Measurements from ENCODE around the gene CAPN2.

Gene CAPN2

DNA sequence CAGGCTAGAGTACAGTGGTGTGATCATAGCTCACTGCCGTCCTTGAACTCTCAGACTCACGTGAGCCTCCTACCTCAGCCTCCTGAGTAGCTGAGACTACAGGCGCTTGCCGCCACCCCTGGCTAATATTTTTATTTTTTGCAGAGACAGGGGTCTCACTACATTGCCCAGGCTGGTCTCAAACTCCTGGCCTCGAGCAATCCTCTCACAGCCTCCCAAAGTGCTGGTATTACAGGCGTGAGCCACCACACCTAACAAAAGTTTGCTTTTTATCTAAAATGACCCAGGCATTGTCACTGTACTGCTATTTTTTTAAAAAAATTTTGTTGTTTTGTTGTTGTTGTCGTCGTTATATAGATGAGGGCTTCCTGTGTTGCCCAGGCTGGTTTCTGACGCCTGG lies 46.4 kb downstream of the CAPN2 start:
- FAIRE-seq (no peak), DNase-seq (ENCODE audit: low spot score) (no peak)

DNA sequence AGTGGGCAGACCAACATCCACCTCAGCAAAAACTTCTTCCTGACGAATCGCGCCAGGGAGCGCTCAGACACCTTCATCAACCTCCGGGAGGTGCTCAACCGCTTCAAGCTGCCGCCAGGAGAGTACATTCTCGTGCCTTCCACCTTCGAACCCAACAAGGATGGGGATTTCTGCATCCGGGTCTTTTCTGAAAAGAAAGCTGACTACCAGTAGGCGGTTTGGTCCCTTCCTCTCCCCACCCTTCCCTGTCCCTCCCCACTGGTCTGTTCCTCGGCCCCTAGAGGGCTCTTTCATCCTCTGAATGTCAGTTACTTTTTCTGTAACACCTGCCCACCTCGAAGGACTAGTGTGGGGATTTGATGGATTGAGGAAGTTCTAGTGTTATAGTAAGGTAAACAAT lies 46.9 kb downstream of the CAPN2 start:
- DNase-seq (ENCODE audit: low spot score) (no peak), FAIRE-seq (no peak)

DNA sequence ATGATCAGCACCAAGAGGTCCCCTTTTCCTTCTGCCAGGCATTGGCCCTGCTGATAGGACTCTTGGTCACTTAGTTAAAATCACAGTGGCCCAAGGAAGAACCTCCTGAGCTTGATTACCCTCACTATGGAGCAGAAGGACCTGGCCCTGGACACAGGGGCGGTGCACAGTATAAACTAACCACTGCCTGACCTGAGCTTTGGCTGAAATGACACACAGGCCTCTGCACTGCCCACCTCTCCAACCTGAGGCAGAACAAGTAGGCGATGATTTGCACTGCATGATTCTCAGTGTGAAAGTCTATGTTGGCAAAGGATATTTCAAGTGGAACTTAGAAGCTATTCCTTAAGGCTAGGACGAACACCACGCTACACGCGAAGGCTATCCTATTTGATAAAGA lies 48.5 kb downstream of the CAPN2 start:
- DNase-seq (ENCODE audit: low spot score) (no peak), FAIRE-seq (no peak)

DNA sequence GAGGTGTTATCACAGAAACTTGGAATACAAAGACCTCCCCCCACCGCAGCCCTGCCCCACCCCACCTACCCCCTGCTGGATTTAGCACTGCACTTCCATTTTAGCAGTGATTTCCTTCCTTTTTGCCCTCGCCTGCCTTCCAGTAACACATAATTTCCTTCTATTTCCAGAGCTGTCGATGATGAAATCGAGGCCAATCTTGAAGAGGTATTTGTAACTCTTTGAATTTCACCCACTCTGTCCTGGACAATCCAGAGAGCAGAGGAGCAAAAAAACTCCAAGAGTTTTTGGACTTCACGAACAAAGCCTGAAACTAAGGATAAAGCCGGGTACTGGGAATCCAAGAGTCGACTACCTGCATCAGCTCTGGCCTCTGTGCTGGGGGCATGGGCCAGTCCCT lies 49.1 kb downstream of the CAPN2 start:
- FAIRE-seq = no peak
- DNase-seq (ENCODE audit: low spot score) = no peak

DNA sequence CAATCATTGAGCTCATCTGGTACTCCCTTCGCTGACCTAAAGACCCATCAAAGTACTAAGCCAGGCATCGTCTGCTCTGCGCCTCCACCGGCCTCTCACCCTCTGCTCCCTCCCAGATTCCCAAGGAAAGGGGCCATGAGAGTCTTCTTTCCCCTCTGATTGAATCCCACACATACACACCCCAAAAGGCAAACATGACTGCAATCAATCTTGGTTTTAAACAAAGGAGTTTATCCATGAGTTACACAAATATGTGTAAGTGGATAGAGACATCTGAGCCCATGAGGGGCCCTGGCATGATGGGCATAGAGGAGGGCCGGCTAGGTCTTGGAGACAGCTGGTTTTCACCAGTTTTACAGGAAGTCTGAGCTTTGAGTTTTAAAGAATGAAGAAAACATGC lies 50.9 kb downstream of the CAPN2 start:
- no peak for FAIRE-seq
- no peak for DNase-seq (ENCODE audit: low spot score)

DNA sequence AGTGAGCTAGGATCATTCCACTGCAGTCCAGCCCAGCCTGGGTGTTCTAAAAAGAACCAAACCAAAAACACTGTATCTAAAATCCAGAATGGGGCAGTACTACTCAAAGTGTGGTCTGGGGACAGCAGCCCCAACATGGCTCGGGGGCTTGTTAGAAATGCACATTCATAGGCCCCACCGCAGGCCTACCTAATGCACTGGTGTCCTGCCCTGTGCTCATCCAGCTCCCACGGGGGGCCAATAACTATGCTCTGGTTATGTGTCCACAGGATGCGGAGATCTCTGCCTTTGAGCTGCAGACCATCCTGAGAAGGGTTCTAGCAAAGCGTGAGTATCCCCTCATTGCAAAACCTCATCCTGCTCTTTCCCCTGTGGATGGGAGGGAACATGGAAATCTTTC lies 51.5 kb downstream of the CAPN2 start:
- FAIRE-seq (no peak), DNase-seq (ENCODE audit: low spot score) (no peak)

DNA sequence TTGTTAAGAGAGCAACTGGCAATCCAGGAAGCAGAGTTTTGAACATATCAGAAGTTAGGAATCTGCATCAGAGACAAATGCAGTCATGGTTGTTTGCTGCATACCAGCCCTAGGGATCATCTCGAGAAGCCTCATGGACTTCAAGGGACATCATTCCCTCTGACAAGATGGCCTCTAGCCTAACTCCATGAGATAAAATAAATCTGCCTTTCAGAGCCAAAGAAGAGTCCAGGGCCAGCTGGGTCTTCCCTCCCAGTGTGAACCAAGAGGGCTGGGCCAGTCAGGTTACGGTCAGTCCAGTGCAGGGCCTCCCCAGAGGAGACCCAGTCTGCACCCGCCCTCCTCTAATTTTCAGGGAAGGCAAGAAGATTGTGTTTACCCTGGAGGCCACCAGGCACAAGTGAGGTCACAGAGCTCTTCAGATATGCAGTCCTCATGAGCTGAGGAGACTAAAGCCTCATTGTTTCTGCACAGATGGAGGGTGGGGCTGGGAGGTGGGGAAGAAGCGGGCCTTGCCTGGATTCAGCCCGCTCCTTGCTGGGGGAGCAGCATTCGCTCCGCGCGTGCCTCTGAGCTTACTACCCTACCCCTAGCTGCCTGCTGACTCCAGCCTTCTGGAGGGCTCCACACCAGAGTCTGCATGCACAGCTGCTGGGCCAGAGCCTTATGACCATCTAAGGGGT lies 52.8 kb downstream of the CAPN2 start:
- DNase-seq (ENCODE audit: low spot score) (no peak), FAIRE-seq (no peak)

DNA sequence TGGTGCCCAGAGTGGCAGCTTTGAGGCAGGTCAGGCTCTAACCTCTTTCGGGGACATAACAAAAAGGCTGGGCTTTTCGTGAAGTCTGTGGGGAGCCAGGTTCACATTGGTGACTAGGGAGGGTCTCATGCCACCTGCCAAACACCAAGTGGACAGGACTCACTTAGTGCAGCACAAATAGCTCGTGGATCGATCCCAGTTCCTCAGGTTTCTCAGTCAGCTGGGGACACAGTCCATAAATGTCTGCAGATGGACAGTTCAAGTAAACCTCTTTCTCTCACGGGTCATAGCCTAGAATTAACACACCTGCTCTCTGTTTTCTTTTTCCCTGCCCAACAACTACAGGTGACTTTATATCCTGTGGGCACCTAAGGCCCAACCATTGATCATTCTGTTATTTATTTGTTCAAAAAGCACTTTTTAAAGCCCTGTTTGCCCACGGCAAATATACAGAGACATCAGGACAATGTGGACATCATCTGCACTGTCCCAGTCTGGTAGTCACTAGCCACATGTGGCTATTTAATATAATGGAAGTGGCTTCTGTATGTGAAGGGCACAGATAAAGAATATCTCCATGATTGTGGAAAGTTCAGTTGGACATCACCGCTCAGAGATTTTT lies 53.5 kb downstream of the CAPN2 start:
- FAIRE-seq (no peak), DNase-seq (ENCODE audit: low spot score) (no peak)

DNA sequence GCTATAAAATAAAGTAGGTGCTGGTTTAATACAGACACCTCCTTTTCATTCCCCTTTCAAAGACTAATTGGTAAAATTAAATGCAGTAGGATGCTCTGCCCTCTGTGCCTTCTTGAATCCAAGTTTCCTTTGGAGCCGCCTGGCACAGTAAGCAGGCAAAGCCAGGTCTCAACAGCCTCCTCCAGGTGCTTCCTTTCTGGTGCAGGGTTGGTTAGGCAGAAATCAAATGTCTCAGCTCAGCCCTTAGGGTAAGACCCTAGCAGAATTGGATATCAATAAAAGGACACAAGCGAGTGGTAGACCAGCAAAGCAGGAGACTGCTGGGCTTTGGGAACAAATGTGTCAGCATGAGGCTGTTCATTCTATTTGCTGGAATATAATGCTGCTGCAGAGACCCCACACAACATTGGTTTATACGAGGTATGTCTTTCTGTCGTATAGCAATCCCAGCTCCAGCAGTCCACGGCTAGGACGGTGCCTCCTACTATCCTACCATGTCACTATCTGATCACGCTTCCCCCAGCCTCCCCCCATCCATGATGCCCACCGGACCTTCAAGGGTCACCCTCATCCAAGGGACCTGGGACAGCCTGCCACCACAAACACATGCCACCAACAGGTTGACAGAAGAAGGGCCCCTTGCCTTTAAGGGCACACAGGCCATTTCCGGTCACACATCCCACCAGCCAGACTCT lies 58.4 kb downstream of the CAPN2 start:
- FAIRE-seq (no peak), DNase-seq (ENCODE audit: low spot score) (no peak)

DNA sequence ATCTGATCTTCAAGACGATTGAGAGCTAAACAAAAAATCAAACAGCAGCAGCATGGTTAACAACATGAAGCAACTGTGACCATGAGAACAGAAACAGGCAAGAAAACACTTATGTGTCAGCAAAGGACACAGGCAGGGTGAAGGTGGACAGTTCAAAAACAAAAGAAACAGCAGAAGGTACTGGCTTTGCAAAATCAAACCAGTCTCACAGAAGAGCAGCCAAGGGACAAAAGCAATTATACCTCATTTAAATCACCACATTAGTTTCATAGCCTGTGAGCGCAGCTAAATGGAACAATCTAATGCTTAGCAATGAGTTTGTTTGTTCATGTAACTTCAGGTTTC lies 59.1 kb downstream of the CAPN2 start:
- FAIRE-seq = no peak
- DNase-seq (ENCODE audit: low spot score) = no peak

DNA sequence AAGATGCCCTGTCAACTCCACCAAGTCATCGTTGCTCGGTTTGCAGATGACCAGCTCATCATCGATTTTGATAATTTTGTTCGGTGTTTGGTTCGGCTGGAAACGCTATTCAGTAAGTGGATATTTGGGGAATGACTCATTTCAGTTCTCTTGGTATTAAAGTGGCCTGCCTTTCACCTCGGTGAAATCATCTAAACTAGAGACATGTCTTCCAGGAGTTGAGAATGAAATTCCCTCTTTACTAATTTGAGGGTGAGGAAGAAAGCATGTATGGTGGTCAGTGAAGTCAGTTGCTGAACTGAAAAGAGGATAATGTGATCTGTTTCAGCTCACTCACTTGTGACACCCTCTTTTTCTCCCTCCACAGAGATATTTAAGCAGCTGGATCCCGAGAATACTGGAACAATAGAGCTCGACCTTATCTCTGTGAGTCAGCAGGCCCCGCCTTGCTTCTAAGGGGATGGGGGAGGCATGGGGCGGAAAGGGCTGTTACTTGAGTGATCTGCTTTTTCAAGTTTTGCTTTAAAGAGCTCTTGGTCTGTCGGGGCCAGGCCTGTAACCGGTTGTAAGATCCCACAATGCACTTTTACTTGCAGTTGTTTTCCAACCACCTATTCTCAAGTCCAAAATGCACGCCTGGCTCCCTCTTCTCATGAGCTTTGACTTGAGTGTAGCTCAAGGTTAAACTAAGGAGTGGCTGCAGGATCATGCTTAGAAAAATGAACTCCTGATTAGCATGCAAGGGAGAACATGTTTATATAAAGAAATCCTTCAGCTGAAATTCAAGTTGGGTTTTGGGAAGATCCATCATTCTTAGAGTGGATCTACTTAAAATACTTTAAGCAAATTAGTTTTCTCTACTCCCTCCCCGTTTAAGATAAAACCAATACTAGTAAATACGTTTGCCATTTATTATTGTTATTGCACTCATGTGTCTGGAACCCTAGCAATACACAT lies 59.8 kb downstream of the CAPN2 start:
- FAIRE-seq (peak; percentile 90), DNase-seq (ENCODE audit: low spot score) (peak; percentile 90)

DNA sequence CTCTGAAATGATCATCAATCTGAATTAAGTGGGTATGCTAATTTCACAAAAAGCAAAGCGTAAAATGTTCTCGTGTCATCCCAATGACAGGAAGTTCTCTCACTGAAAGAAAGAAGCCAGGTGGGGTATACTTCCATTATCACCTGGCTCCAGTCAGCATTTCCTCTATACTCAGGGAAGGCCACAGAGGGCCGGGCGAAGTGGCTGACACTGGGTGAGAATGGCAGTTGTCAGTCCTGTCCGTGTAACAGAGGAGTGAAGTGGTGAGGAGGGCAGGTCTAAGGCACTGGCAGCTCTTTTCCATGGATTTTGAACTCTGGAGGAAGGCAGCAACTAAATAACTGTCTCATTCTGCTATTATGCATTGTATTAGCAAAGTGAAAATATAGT lies 60.4 kb downstream of the CAPN2 start:
- DNase-seq (ENCODE audit: low spot score) = no peak
- FAIRE-seq = no peak

DNA sequence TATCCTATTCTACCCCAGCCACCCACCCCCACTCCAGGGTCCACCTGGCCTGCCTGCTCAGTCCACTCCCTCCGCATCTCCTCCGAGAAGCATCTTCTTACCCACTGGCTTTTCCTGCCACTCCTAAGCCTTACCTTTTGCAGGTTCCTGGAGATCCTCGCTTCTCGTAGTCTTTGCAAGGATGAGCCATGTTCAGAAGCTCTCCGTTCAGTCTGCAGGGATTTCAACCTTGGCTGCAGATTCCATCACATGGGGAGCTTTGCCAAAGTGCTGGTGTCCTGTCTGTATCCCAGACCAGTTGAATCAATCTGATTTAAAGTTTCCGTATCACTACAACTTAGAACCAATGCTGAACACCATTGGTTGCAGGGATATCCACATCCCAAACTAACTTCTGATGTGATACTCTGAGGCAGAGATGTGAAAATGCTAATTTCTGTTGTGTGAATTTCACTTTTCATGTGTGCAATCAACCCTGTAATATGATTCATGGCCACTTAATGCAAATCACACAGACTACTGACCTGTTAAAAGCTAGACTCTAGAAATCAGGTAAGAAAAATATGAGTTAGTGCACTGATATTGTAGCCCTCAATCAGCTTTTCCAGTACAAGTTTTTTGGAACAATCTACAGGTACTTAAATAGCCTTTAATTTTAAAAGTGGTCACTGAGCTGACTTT lies 61.9 kb downstream of the CAPN2 start:
- DNase-seq (ENCODE audit: low spot score) = peak; percentile 20
- FAIRE-seq = peak; percentile 22

DNA sequence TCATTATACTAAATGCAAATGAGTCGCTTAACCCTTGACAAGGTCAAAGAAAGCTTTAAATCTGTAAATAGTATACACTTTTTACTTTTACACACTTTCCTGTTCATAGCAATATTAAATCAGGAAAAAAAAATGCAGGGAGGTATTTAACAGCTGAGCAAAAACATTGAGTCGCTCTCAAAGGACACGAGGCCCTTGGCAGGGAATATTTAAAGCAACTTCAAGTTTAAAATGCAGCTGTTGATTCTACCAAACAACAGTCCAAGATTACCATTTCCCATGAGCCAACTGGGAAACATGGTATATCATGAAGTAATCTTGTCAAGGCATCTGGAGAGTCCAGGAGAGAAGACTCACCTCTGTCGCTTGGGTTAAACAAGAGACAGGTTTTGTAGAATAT lies 62.7 kb downstream of the CAPN2 start:
- FAIRE-seq = no peak
- DNase-seq (ENCODE audit: low spot score) = no peak

DNA sequence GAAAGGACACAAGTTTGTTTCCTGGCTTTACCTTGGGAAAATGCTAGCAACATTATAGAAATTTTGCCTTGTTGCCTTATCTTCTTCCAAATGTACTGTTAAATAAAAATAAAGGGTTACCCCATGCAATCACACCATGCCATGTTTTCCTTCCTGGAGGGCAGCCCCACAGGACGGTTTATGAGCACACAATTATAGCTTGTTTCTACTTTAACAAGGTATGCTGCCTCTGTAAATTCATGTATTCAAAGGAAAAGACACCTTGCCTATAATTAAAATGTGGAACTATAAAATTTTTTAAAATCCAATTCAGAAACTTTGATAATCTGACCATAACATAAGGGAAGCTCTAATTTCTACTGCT lies 63.4 kb downstream of the CAPN2 start:
- FAIRE-seq = no peak
- no peak for DNase-seq (ENCODE audit: low spot score)

DNA sequence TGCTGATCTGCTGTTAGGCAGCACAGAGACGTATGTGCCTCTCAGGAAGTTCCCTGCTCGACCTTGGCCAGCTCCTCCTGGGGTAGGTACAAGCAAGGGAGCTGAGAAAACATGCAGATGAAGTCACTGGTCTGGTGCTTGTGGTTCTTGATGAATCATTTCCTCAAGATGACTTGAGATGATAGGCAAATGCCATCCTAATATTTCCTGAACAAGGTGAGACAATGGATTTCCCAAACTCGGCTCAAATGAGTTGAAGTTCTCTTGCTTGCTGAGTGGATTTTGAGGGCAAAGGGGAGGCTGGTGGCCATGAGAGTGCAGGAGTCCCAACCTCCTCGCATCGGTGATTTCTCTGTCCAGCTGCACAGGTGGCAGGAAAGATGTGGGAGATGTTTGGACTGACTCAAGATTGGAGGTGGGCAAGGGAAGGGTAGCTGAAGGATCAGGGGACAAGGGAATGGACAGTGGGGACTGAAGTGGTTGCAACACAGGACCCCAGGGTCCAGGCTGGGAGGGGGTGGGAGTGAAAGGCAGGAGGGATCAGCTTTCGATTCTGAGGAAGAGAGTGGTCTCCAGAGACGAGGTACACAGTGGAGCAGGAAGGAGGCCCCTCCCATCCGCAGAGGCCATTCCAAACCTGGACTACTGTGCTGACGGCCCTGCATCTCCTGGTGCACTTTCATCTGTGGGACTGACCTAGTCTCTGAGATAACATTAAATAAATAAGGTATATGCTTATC lies 63.9 kb downstream of the CAPN2 start:
- peak; percentile 94 for FAIRE-seq
- peak; percentile 95 for DNase-seq (ENCODE audit: low spot score)

DNA sequence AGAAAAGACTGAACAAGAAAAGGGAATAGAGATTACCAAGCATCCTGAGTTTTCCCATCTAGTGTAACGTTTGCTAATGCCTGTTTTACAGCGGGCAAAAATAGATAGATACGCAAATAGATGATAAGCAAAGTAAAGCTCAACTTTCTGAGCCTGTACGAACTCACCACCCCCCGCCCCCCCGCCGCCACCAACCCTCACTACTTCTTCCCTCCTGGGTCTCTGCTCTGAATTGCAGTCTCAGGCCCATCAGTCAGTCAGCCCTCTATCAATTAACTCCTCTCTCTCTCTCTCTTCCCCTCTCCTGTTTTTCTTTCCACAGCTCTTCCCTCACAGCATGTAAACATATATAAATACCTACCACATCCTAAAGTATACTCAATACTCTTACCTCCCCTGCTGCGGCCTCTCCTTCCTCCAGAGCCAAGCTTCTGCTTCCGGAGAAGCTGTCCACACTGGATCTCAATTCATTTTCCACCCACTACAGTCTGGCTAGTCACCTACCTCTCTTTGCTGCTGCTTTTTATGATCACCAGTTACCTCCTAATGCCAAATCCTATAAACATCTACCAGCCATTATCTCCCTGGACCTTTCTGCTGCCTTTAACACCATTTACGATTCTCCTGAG lies 64.6 kb downstream of the CAPN2 start:
- FAIRE-seq = no peak
- no peak for DNase-seq (ENCODE audit: low spot score)

DNA sequence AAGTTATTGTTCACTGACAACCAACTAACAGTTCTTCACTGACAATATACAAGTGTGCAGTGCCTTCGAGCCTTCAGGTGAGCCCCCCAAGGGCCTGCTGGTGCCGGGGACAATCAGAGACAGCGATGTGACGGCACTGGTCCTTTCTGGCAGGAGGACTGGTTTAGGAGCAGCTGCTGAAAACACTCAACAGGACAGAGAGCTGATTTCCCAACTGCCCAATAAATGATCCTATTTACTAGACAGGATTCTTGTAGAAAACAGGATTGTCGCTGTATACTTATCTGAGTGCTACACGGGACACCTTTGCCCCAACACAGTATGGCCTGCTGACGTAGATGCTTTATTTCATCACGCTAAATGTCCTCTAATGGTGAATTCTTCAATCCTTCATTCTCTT lies 68.0 kb downstream of the CAPN2 start:
- FAIRE-seq = no peak
- no peak for DNase-seq (ENCODE audit: low spot score)

DNA sequence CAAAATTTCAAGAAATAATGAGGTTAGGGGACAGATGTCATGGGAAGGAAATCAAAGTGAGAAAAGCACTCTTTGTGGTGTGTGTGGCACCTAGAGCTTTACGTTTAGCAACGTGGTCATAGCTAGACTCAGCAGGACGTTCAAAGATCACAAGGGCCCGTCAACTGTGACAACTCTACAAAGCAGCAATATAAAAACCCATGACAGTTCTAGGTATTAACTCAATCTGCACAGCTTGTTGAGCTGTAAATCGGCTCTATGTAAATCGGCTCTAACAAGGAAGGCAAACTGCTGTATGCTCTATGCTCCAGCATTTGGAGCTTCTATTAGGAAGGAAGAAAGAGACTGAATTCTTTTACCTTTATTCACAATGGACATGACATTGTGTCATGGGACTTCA lies 68.6 kb downstream of the CAPN2 start:
- no peak for FAIRE-seq
- no peak for DNase-seq (ENCODE audit: low spot score)

DNA sequence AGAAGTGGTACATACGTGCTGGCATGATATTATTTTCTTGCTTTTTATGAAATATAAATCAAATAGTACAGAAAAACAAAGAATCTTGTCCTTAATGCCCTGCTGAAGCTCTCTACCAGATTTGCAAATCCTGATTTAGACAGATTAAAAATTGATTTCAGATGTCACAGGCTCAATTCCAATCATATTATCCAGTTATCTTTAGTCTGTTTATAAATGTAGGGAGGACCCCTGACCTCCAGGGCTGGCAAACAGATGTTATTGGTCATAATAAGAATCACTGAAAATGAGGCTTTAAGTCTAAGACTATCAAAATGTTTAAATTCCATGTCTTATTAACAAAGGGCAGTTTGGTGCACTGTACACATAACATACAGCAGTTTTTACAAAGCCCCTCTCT lies 71.3 kb downstream of the CAPN2 start:
- no peak for FAIRE-seq
- no peak for DNase-seq (ENCODE audit: low spot score)
